Caco-2 (cell line): ENCODE results near the gene SOST. TPM values are rescaled to one million over a fixed set of nuclear protein-coding genes. Genes with fewer than 3 reads are reported as not detected.

ENCODE experiments used
- BruUV-seq: library from RNA; stranded (reverse); fragments of 400-500 nt; replicated peaks from 2 replicates; lab custom pipeline; 2021; lab: Mats Ljungman, UMichigan
- CTCF ChIA-PET: fragments of 300-600 bp; sonication (Branson Sonifier 250); formaldehyde crosslinking; loops from one replicate; lab custom pipeline; 2022; ENCODE audit warnings: antibody characterized with exemption; lab: Charles Lee
- POLR2A ChIA-PET: fragments of 300-600 bp; sonication (Branson Sonifier 250); formaldehyde crosslinking; loops from one replicate; lab custom pipeline; 2022; ENCODE audit warnings: antibody characterized with exemption; lab: Charles Lee
- DNase-seq, 2 experiments: peaks; one replicate each; pipeline versions ENCODE4 v3.0.0 to v3.0.0-alpha.2; 2020 to 2022
- H3K27me3 ChIP-seq: replicated peaks from 2 replicates; pipeline ENCODE4 v1.6.0; 2011; ENCODE audit warnings: low read length; ENCODE audit not compliant: control insufficient read depth, insufficient read depth
- H3K36me3 ChIP-seq: 2 replicates; pipeline ENCODE4 v1.5.1; 2011; ENCODE audit warnings: low read length; ENCODE audit not compliant: control insufficient read depth, insufficient read depth
- H3K4me1 ChIP-seq: fragments of 250-450 bp; sonication (Bioruptor Pico); 2 replicates; pipeline ENCODE4 v1.5.1; 2020; ENCODE audit warnings: mild to moderate bottlenecking
- H3K4me3 ChIP-seq: 2 replicates; pipeline ENCODE4 v1.5.1; 2011; ENCODE audit warnings: low read depth, mild to moderate bottlenecking, control low read depth, low read length
- H3K9me3 ChIP-seq: fragments of 250-450 bp; sonication (Bioruptor Pico); 2 replicates; pipeline ENCODE4 v1.5.1; 2020; ENCODE audit warnings: mild to moderate bottlenecking, moderate library complexity
- H3K27ac Mint-ChIP-seq: one replicate; pipeline ENCODE4 v1.8.0; 2022; ENCODE audit warnings: mixed read lengths; ENCODE audit not compliant: unreplicated experiment
- H3K27me3 Mint-ChIP-seq: one replicate; pipeline ENCODE4 v1.8.0; 2022; ENCODE audit warnings: mixed read lengths; ENCODE audit not compliant: insufficient read depth, unreplicated experiment
- H3K36me3 Mint-ChIP-seq: one replicate; pipeline ENCODE4 v1.8.0; 2022; ENCODE audit warnings: mild to moderate bottlenecking, mixed read lengths; ENCODE audit not compliant: insufficient read depth, unreplicated experiment
- H3K4me1 Mint-ChIP-seq: one replicate; pipeline ENCODE4 v1.8.0; 2022; ENCODE audit warnings: low read depth, mixed read lengths; ENCODE audit not compliant: unreplicated experiment
- H3K4me3 Mint-ChIP-seq: one replicate; pipeline ENCODE4 v1.8.0; 2022; ENCODE audit warnings: mild to moderate bottlenecking, moderate library complexity, mixed read lengths; ENCODE audit not compliant: unreplicated experiment
- H3K9me3 Mint-ChIP-seq: one replicate; pipeline ENCODE4 v1.8.0; 2022; ENCODE audit warnings: mixed read lengths; ENCODE audit not compliant: unreplicated experiment
- CTCF ChIP-seq, 2 experiments: fragments of 200-600 bp in 1 of 2; IDR thresholded peaks; 1 replicate in 1 of 2; 2 replicates in 1 of 2; pipeline versions ENCODE4 v1.5.1 to v1.8.0; 2011 to 2022; ENCODE audit warnings: antibody characterized with exemption in 1 of 2, control low read depth in 1 of 2, inconsistent platforms in 1 of 2, low read depth in 1 of 2, low read length in 1 of 2, mild to moderate bottlenecking in 1 of 2, moderate library complexity in 1 of 2; ENCODE audit not compliant: insufficient read depth in 1 of 2, severe bottlenecking in 1 of 2, unreplicated experiment in 1 of 2
- intact Hi-C: fragments of 100-400 bp; cut with micrococcal nuclease; formaldehyde crosslinking; loops from one replicate; pipeline ENCODE4 v1.10.0; 2022; ENCODE audit not compliant: unreplicated experiment
- total RNA-seq: library from RNA; stranded (reverse); gene quantifications from 2 replicates; pipeline ENCODE4 v1.2.3, GENCODE V29; 2022

The SOST gene
- total RNA-seq, 1 experiment from 2014 or later = not detected

- no peak for DNase-seq
- intact Hi-C loops = no loop called here
- Mint-ChIP-seq H3K27ac (no peak overlapping the region), H3K9me3 (no peaks in the 10 kb centered on the region), H3K4me3 (no peak overlapping the region), H3K36me3 (peaks cover 6% of the 10 kb centered on the region), H3K4me1 (peaks cover 9% of the 10 kb centered on the region), H3K27me3 (no peaks in the 10 kb centered on the region)
- H3K4me1 ChIP-seq = no peaks in the 10 kb centered on the region
- H3K36me3 ChIP-seq = no peaks in the 10 kb centered on the region
- H3K27me3 ChIP-seq = no peaks in the 10 kb centered on the region
- POLR2A ChIA-PET = no interaction called here
- H3K9me3 ChIP-seq = no peaks in the 10 kb centered on the region
- H3K4me3 ChIP-seq = no peak overlapping the region
- CTCF ChIA-PET = no interaction called here
- TF ChIP-seq CTCF (IDR thresholded peaks at IDR 0.05; ENCODE audit: insufficient read depth in 1 of 2, low read depth in 1 of 2, low read length in 1 of 2, severe bottlenecking in 1 of 2, unreplicated experiment in 1 of 2) = no peak
- BruUV-seq = no TSS peak
These were observed 2.4 kb downstream of the SOST start for GRCh38 chr17:43756201-43756600.

GRCh38 chr17:43755389-43755875 lies 3.2 kb downstream of the SOST start:
- Mint-ChIP-seq H3K27ac (no peak overlapping the region), H3K27me3 (no peaks in the 10 kb centered on the region), H3K36me3 (peaks cover 5% of the 10 kb centered on the region), H3K9me3 (no peaks in the 10 kb centered on the region), H3K4me3 (no peak overlapping the region), H3K4me1 (peaks cover 6% of the 10 kb centered on the region)
- intact Hi-C loops = no loop called here
- no peak for DNase-seq
- no peak for TF ChIP-seq CTCF (IDR thresholded peaks at IDR 0.05; ENCODE audit: insufficient read depth in 1 of 2, low read depth in 1 of 2, low read length in 1 of 2, severe bottlenecking in 1 of 2, unreplicated experiment in 1 of 2)
- BruUV-seq = no TSS peak
- no peaks in the 10 kb centered on the region for H3K27me3 ChIP-seq
- no peak overlapping the region for H3K4me3 ChIP-seq
- POLR2A ChIA-PET = interaction anchor here (0.6 kb wide), 1 partner anchor 11 kb away, joined by 4 read pairs; no protein-coding TSS in a partner anchor
- no peaks in the 10 kb centered on the region for H3K4me1 ChIP-seq
- CTCF ChIA-PET = no interaction called here
- no peaks in the 10 kb centered on the region for H3K9me3 ChIP-seq
- no peaks in the 10 kb centered on the region for H3K36me3 ChIP-seq

GRCh38 chr17:43754947-43755346 lies 3.6 kb downstream of the SOST start:
- Histone ChIP-seq H3K9me3 (no peaks in the 10 kb centered on the region), H3K4me3 (no peak overlapping the region), H3K36me3 (no peaks in the 10 kb centered on the region), H3K27me3 (no peaks in the 10 kb centered on the region), H3K4me1 (no peaks in the 10 kb centered on the region)
- no TSS peak for BruUV-seq
- ChIA-PET CTCF (no interaction called here), POLR2A (interaction anchor here (0.6 kb wide), 1 partner anchor 11 kb away, joined by 4 read pairs; no protein-coding TSS in a partner anchor)
- Mint-ChIP-seq H3K36me3 (no peaks in the 10 kb centered on the region), H3K4me3 (no peak overlapping the region), H3K9me3 (no peaks in the 10 kb centered on the region), H3K4me1 (peaks cover under 1% of the 10 kb centered on the region), H3K27me3 (peaks cover 1% of the 10 kb centered on the region), H3K27ac (no peak overlapping the region)
- intact Hi-C loops = no loop called here
- DNase-seq = no peak
- TF ChIP-seq CTCF (IDR thresholded peaks at IDR 0.05; ENCODE audit: insufficient read depth in 1 of 2, low read depth in 1 of 2, low read length in 1 of 2, severe bottlenecking in 1 of 2, unreplicated experiment in 1 of 2) = no peak
